Measurements from ENCODE around the gene UBAC2. TPM values are rescaled to one million over a fixed set of nuclear protein-coding genes. Genes with fewer than 3 reads are reported as not detected.
A peak's percentile ranks its signal among the peaks of the same experiment; 100 is the strongest.

The UBAC2 gene
- total RNA-seq, 1 donor: 36.9 TPM

DNA sequence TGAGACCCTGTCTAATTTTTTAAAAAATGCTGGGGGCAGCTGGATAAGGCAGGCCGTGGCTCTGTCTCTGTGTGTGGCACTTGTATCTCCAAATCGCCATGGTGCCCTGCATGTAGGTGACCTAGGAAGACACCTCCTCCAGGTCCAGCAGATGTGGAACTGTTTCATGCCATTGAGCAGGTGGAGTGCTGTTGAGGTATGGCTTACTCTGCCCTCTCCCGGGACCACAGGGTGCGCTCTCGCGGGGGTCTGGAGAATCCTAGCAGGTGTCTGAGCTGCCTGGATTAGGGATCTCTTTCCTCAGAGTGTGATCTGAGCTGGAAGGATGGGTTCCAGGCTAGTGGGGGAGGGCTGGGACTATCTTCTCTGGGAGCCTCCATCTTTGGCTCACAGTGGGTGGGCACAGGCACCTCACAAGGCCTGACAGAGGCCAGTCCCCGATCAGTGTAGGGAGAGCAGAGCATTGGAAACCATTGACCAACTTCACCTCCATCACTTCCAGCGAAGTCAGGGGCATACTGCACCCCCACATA, 233.0 kb downstream of the UBAC2 start:
- Histone ChIP-seq H3K27ac (ENCODE audit: low read depth, low read length) (no peak overlapping the region), H3K4me2 (ENCODE audit: insufficient read depth, low read length) (peak overlapping the region; percentile 74), H2AFZ (ENCODE audit: low read length) (no peak overlapping the region), H3K4me3 (ENCODE audit: insufficient read depth, low read length) (no peak overlapping the region), H4K20me1 (ENCODE audit: insufficient read depth, low read length) (no peaks in the 10 kb centered on the region), H3K27me3 (ENCODE audit: insufficient read depth, low read length) (peaks cover 8% of the 10 kb centered on the region), H3K9me3 (ENCODE audit: low read depth, low read length) (no peaks in the 10 kb centered on the region), H3K4me1 (ENCODE audit: insufficient read depth, low read length) (peaks cover 15% of the 10 kb centered on the region), H3K79me2 (ENCODE audit: insufficient read depth, low read length) (no peaks in the 10 kb centered on the region), H3K36me3 (ENCODE audit: insufficient read depth, low read length) (no peaks in the 10 kb centered on the region)
- no peak for DNase-seq (ENCODE audit: insufficient read length, low spot score, missing footprints)
- TF ChIP-seq, protein P1, sequence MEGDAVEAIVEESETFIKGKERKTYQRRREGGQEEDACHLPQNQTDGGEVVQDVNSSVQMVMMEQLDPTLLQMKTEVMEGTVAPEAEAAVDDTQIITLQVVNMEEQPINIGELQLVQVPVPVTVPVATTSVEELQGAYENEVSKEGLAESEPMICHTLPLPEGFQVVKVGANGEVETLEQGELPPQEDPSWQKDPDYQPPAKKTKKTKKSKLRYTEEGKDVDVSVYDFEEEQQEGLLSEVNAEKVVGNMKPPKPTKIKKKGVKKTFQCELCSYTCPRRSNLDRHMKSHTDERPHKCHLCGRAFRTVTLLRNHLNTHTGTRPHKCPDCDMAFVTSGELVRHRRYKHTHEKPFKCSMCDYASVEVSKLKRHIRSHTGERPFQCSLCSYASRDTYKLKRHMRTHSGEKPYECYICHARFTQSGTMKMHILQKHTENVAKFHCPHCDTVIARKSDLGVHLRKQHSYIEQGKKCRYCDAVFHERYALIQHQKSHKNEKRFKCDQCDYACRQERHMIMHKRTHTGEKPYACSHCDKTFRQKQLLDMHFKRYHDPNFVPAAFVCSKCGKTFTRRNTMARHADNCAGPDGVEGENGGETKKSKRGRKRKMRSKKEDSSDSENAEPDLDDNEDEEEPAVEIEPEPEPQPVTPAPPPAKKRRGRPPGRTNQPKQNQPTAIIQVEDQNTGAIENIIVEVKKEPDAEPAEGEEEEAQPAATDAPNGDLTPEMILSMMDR (IDR thresholded peaks at IDR 0.05; ENCODE audit: extremely low read depth, low read depth, low read length): no peak

DNA sequence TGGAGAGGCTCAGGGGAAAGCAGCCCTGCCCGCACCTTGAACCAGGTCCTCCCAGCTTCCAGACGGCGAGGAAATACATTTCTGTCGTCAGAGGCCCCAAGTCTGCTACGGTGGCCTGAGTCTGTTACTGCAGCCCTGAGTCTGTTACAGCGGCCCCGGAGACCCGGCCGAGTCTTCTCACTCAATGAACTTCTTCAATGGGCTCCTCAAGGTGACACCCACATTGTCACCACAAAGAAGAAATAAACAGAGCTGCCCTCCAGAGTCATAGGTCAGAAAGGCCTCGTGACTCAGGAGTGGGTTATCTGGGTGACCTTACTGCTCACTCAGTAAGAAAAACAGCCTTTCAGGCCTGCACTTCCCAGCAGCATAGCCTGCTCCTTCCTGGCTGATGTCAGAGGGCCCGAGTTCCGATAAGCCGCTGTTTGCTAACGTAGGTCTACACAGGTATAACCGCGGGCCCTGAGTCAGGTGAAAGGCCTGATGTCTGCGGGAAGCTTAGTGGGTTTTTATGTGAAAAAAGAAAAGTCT, 233.7 kb downstream of the UBAC2 start:
- TF ChIP-seq, protein P1 (IDR thresholded peaks at IDR 0.05; ENCODE audit: extremely low read depth, low read depth, low read length): no peak
- H3K27ac ChIP-seq (ENCODE audit: low read depth, low read length): no peak overlapping the region
- DNase-seq (ENCODE audit: insufficient read length, low spot score, missing footprints): no peak
- H3K79me2 ChIP-seq (ENCODE audit: insufficient read depth, low read length): no peaks in the 10 kb centered on the region
- H2AFZ ChIP-seq (ENCODE audit: low read length): no peak overlapping the region
- peaks cover 12% of the 10 kb centered on the region for H3K27me3 ChIP-seq (ENCODE audit: insufficient read depth, low read length)
- no peaks in the 10 kb centered on the region for H3K36me3 ChIP-seq (ENCODE audit: insufficient read depth, low read length)
- H4K20me1 ChIP-seq (ENCODE audit: insufficient read depth, low read length): no peaks in the 10 kb centered on the region
- H3K4me2 ChIP-seq (ENCODE audit: insufficient read depth, low read length): no peak overlapping the region
- H3K4me1 ChIP-seq (ENCODE audit: insufficient read depth, low read length): peaks cover 15% of the 10 kb centered on the region
- H3K4me3 ChIP-seq (ENCODE audit: insufficient read depth, low read length): no peak overlapping the region
- no peaks in the 10 kb centered on the region for H3K9me3 ChIP-seq (ENCODE audit: low read depth, low read length)

DNA sequence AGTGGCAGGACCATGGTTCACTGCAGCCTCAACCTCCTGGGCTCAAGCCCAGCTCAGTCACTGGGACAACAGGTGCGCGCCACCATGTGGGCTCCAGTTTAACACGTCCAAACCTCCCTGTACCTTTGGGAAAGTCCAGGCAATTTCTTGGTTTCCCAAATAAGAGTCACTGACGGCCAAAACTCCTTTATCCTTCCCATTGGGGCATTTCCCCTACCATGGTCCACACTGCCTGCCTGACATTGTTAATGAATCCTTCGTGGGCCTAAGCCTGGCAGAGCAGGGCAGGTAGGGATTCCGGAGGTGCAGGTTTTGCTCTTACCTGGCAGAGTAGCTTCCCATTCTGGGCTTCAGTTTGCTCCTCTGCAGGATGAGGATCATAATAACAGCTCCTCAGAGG, 234.5 kb downstream of the UBAC2 start:
- Histone ChIP-seq H3K9me3 (ENCODE audit: low read depth, low read length) (no peaks in the 10 kb centered on the region), H3K27ac (ENCODE audit: low read depth, low read length) (no peak overlapping the region), H3K79me2 (ENCODE audit: insufficient read depth, low read length) (no peaks in the 10 kb centered on the region), H3K4me2 (ENCODE audit: insufficient read depth, low read length) (no peak overlapping the region), H3K27me3 (ENCODE audit: insufficient read depth, low read length) (peaks cover 20% of the 10 kb centered on the region), H3K36me3 (ENCODE audit: insufficient read depth, low read length) (no peaks in the 10 kb centered on the region), H2AFZ (ENCODE audit: low read length) (no peak overlapping the region), H3K4me1 (ENCODE audit: insufficient read depth, low read length) (peaks cover 15% of the 10 kb centered on the region), H4K20me1 (ENCODE audit: insufficient read depth, low read length) (no peaks in the 10 kb centered on the region), H3K4me3 (ENCODE audit: insufficient read depth, low read length) (no peak overlapping the region)
- no peak for DNase-seq (ENCODE audit: insufficient read length, low spot score, missing footprints)
- TF ChIP-seq, protein P1 (IDR thresholded peaks at IDR 0.05; ENCODE audit: extremely low read depth, low read depth, low read length): no peak

DNA sequence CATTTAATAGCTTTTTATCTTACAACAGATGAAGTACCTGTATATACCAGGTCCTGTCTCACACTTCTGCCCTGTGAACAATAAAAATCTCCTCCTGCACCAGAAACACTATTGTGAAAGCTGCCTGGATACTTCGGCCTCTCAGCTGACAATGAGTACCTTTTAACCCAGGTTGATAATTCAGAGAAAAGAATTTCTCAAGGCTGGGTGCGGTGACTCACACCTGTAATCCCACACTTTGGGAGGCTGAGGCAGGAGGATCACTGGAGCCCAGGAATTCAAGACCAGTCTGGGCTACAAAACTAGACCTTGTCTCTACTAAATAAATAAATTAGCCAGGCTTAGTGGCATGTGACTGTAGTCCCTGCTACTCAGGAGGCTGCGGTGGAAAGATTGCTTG, 235.3 kb downstream of the UBAC2 start:
- Histone ChIP-seq H3K9me3 (ENCODE audit: low read depth, low read length) (no peaks in the 10 kb centered on the region), H3K27ac (ENCODE audit: low read depth, low read length) (no peak overlapping the region), H3K79me2 (ENCODE audit: insufficient read depth, low read length) (no peaks in the 10 kb centered on the region), H3K4me1 (ENCODE audit: insufficient read depth, low read length) (peaks cover 15% of the 10 kb centered on the region), H3K27me3 (ENCODE audit: insufficient read depth, low read length) (peaks cover 28% of the 10 kb centered on the region), H3K4me3 (ENCODE audit: insufficient read depth, low read length) (no peak overlapping the region), H4K20me1 (ENCODE audit: insufficient read depth, low read length) (no peaks in the 10 kb centered on the region), H3K4me2 (ENCODE audit: insufficient read depth, low read length) (no peak overlapping the region), H3K36me3 (ENCODE audit: insufficient read depth, low read length) (no peaks in the 10 kb centered on the region), H2AFZ (ENCODE audit: low read length) (no peak overlapping the region)
- TF ChIP-seq, protein P1 (IDR thresholded peaks at IDR 0.05; ENCODE audit: extremely low read depth, low read depth, low read length): no peak
- no peak for DNase-seq (ENCODE audit: insufficient read length, low spot score, missing footprints)

Small RNA genes within 50 kb of the gene (small RNA-seq; reads per million reads assigned to genes)
- not detected for gene MIR623
- gene RN7SKP9: not detected

Other genes with a start within 250 kb of the UBAC2 start
- 29.8 and 44.5 TPM in 2 replicates for gene DOCK9, start 222.8 kb upstream of the UBAC2 start, total RNA-seq
- under 0.01 TPM in 1 of 2 replicates, not detected in the other for gene GPR18, start 57.5 kb downstream of the UBAC2 start, total RNA-seq
- gene GPR183, start 106.5 kb downstream of the UBAC2 start, total RNA-seq: 0.29 and 0.36 TPM in 2 replicates

All from osteoblast (primary cell).